HG02763 (cell line): ENCODE data around the gene GTPBP2.
"Not testable (repeated sequence)": the region's sequence is repeated elsewhere in the genome, so short reads cannot be mapped to it uniquely, and the experiment has no call there.

Experiments used
- ATAC-seq: cut with Tn5 transposase; IDR thresholded peaks from one replicate; pipeline ENCODE4 v1.9.1; 2021; ENCODE audit warnings: mild to moderate bottlenecking, moderate library complexity; ENCODE audit not compliant: unreplicated experiment

Gene GTPBP2

GRCh38 chr6:43629104-43629504 is at the start of gene GTPBP2:
TSS of gene GTPBP2 (minus strand) at chr6:43629264. CDS start at chr6:43629162, 102 bp downstream.
- ATAC-seq, result peak; percentile 82

- ATAC-seq, result no peak
Measured at GRCh38 chr6:43678341-43678740, 49.3 kb upstream of the GTPBP2 start.

- no peak for ATAC-seq
Measured at GRCh38 chr6:43677759-43678158, 48.7 kb upstream of the GTPBP2 start.

GRCh38 chr6:43676962-43677606 is 48.0 kb upstream of the GTPBP2 start:
- no peak for ATAC-seq

- no peak for ATAC-seq
Measured at GRCh38 chr6:43674921-43675320, 45.9 kb upstream of the GTPBP2 start.

- ATAC-seq, result no peak
Measured at GRCh38 chr6:43674291-43674690, 45.2 kb upstream of the GTPBP2 start.

GRCh38 chr6:43673444-43674084 is 44.5 kb upstream of the GTPBP2 start:
- ATAC-seq, result no peak

GRCh38 chr6:43671801-43672690 is 43.0 kb upstream of the GTPBP2 start:
- ATAC-seq, result no peak

- ATAC-seq, result no peak
Measured at GRCh38 chr6:43671011-43671800, 42.1 kb upstream of the GTPBP2 start.

- no peak for ATAC-seq
Measured at GRCh38 chr6:43670623-43670986, 41.5 kb upstream of the GTPBP2 start.

- no peak for ATAC-seq
Measured at GRCh38 chr6:43669922-43670622, 41.0 kb upstream of the GTPBP2 start.

GRCh38 chr6:43669050-43669921 is 40.2 kb upstream of the GTPBP2 start:
- ATAC-seq, result no peak

- peak; percentile 51 for ATAC-seq
Measured at GRCh38 chr6:43668151-43669028, 39.3 kb upstream of the GTPBP2 start.

- ATAC-seq, result no peak
Measured at GRCh38 chr6:43667245-43668150, 38.4 kb upstream of the GTPBP2 start.

GRCh38 chr6:43666196-43666920 is 37.3 kb upstream of the GTPBP2 start:
- no peak for ATAC-seq

GRCh38 chr6:43665376-43665775 is 36.3 kb upstream of the GTPBP2 start:
- no peak for ATAC-seq

GRCh38 chr6:43662948-43663347 is 33.9 kb upstream of the GTPBP2 start:
- not testable (repeated sequence) for ATAC-seq
